ENCODE data around the gene LYRM2. TPM values are rescaled to one million over a fixed set of nuclear protein-coding genes. Genes with fewer than 3 reads are reported as not detected.

LYRM2 gene
- total and polyA plus RNA-seq, 7 experiments from 2014 or later: 18.1 to 79.2 (median 35.4) TPM

GRCh38 chr6:89605861-89606260 is 32.7 kb downstream of the LYRM2 start:
- intact Hi-C loops (cut with micrococcal nuclease): no loop called here
- Histone ChIP-seq H3K4me1 (ENCODE audit: control insufficient read depth in 2 of 2, insufficient read depth in 2 of 2, low read length in 2 of 2) (no peaks in the 10 kb centered on the region), H3K27ac (ENCODE audit: low read depth, low read length) (no peak overlapping the region), H3K27me3 (ENCODE audit: control insufficient read depth in 2 of 2, insufficient read depth in 2 of 2, low read length in 2 of 2) (no peaks in the 10 kb centered on the region), H3K36me3 (ENCODE audit: control insufficient read depth in 2 of 3, insufficient read depth in 3 of 3, low read length in 3 of 3) (no peaks in the 10 kb centered on the region), H3K4me3 (ENCODE audit: low read length) (no peak overlapping the region), H3K9me3 (ENCODE audit: control insufficient read depth in 2 of 3, low read length in 3 of 3) (no peaks in the 10 kb centered on the region)
- POLR2A ChIA-PET: no interaction called here
- H3K4me1 Mint-ChIP-seq: peaks cover 0 to 6% (median 0%) of the 10 kb centered on the region in 7 donors
- CTCF ChIA-PET: interaction anchor here (0.7 kb wide), 1 partner anchor 172 kb away, joined by 5 read pairs; no protein-coding TSS in a partner anchor
- H3K36me3 Mint-ChIP-seq: no peaks in the 10 kb centered on the region
- no peaks in the 10 kb centered on the region for H3K27me3 Mint-ChIP-seq
- H3K9me3 Mint-ChIP-seq: no peaks in the 10 kb centered on the region
- H3K4me3 Mint-ChIP-seq: no peak overlapping the region
- no peak for DNase-seq
- H3K27ac Mint-ChIP-seq: no peak overlapping the region
- ATAC-seq: no peak

GRCh38 chr6:89604653-89605052 is 33.9 kb downstream of the LYRM2 start:
- H3K4me1 Mint-ChIP-seq: peaks cover 0 to 4% (median 0%) of the 10 kb centered on the region in 7 donors
- H3K4me3 ChIP-seq (ENCODE audit: low read length): no peak overlapping the region

GRCh38 chr6:89602166-89602565 is 36.4 kb downstream of the LYRM2 start:
- no peaks in the 10 kb centered on the region for H3K27me3 ChIP-seq (ENCODE audit: control insufficient read depth in 2 of 2, insufficient read depth in 2 of 2, low read length in 2 of 2)
- H3K27ac ChIP-seq (ENCODE audit: low read depth, low read length): no peak overlapping the region
- H3K4me3 ChIP-seq (ENCODE audit: low read length): no peak overlapping the region
- H3K27ac Mint-ChIP-seq: no peak overlapping the region
- H3K4me1 ChIP-seq (ENCODE audit: control insufficient read depth in 2 of 2, insufficient read depth in 2 of 2, low read length in 2 of 2): no peaks in the 10 kb centered on the region
- ATAC-seq (no peak), DNase-seq (no peak)
- H3K27me3 Mint-ChIP-seq: no peaks in the 10 kb centered on the region
- intact Hi-C loops (cut with micrococcal nuclease): no loop called here
- no peak overlapping the region for H3K4me3 Mint-ChIP-seq
- ChIA-PET POLR2A (interaction anchor here (0.6 kb wide), 1 partner anchor 62 kb away, joined by 3 read pairs; no protein-coding TSS in a partner anchor), CTCF (no interaction called here)
- H3K9me3 Mint-ChIP-seq: peaks cover 0 to 9% (median 2%) of the 10 kb centered on the region in 11 donors
- no peaks in the 10 kb centered on the region for H3K36me3 ChIP-seq (ENCODE audit: control insufficient read depth in 2 of 3, insufficient read depth in 3 of 3, low read length in 3 of 3)
- H3K9me3 ChIP-seq (ENCODE audit: control insufficient read depth in 2 of 3, low read length in 3 of 3): no peaks in the 10 kb centered on the region
- peaks cover 3 to 18% (median 9%) of the 10 kb centered on the region in 5 donors for H3K36me3 Mint-ChIP-seq
- H3K4me1 Mint-ChIP-seq: peaks cover 0 to 26% (median 2%) of the 10 kb centered on the region in 7 donors

More at GRCh38 chr6:89604653-89605052, 33.9 kb downstream of the LYRM2 start:
- Mint-ChIP-seq H3K27ac (peak overlapping the region in 1 of 9 donors; percentile 46), H3K27me3 (no peaks in the 10 kb centered on the region), H3K9me3 (no peaks in the 10 kb centered on the region), H3K36me3 (peaks cover 0 to 6% (median 0%) of the 10 kb centered on the region in 5 donors), H3K4me3 (no peak overlapping the region)
- H3K4me1 ChIP-seq (ENCODE audit: control insufficient read depth in 2 of 2, insufficient read depth in 2 of 2, low read length in 2 of 2): no peaks in the 10 kb centered on the region
- ChIA-PET CTCF (interaction anchor here (0.6 kb wide), 1 partner anchor 199 kb away, joined by 4 read pairs; no protein-coding TSS in a partner anchor), POLR2A (interaction anchor here (0.6 kb wide), 1 partner anchor 254 kb away, joined by 4 read pairs; no protein-coding TSS in a partner anchor)
- H3K27ac ChIP-seq (ENCODE audit: low read depth, low read length): no peak overlapping the region
- intact Hi-C loops (cut with micrococcal nuclease): no loop called here
- H3K27me3 ChIP-seq (ENCODE audit: control insufficient read depth in 2 of 2, insufficient read depth in 2 of 2, low read length in 2 of 2): no peaks in the 10 kb centered on the region
- ATAC-seq (no peak), DNase-seq (no peak)
- H3K9me3 ChIP-seq (ENCODE audit: control insufficient read depth in 2 of 3, low read length in 3 of 3): no peaks in the 10 kb centered on the region
- no peaks in the 10 kb centered on the region for H3K36me3 ChIP-seq (ENCODE audit: control insufficient read depth in 2 of 3, insufficient read depth in 3 of 3, low read length in 3 of 3)

GRCh38 chr6:89599727-89600126 is 38.8 kb downstream of the LYRM2 start:
- no peak overlapping the region for H3K4me3 Mint-ChIP-seq
- CTCF ChIA-PET: no interaction called here

GRCh38 chr6:89597988-89598387 is 40.6 kb downstream of the LYRM2 start:
- Histone ChIP-seq H3K4me1 (ENCODE audit: control insufficient read depth in 2 of 2, insufficient read depth in 2 of 2, low read length in 2 of 2) (peaks cover 0 to 9% of the 10 kb centered on the region in 2 donors), H3K9me3 (ENCODE audit: control insufficient read depth in 2 of 3, low read length in 3 of 3) (no peaks in the 10 kb centered on the region), H3K4me3 (ENCODE audit: low read length) (no peak overlapping the region), H3K27me3 (ENCODE audit: control insufficient read depth in 2 of 2, insufficient read depth in 2 of 2, low read length in 2 of 2) (no peaks in the 10 kb centered on the region), H3K36me3 (ENCODE audit: control insufficient read depth in 2 of 3, insufficient read depth in 3 of 3, low read length in 3 of 3) (no peaks in the 10 kb centered on the region), H3K27ac (ENCODE audit: low read depth, low read length) (no peak overlapping the region)
- H3K27me3 Mint-ChIP-seq: no peaks in the 10 kb centered on the region
- H3K4me3 Mint-ChIP-seq: peak overlapping the region in 1 of 10 donors; percentile 62
- POLR2A ChIA-PET: no interaction called here
- H3K4me1 Mint-ChIP-seq: peaks cover 12 to 47% (median 20%) of the 10 kb centered on the region in 7 donors
- intact Hi-C loops (cut with micrococcal nuclease): no loop called here
- H3K27ac Mint-ChIP-seq: peak overlapping the region in 1 of 9 donors; percentile 94
- CTCF ChIA-PET: no interaction called here
- ATAC-seq (no peak), DNase-seq (no peak)
- peaks cover 0 to 20% (median 2%) of the 10 kb centered on the region in 11 donors for H3K9me3 Mint-ChIP-seq
- H3K36me3 Mint-ChIP-seq: peaks cover 3 to 44% (median 19%) of the 10 kb centered on the region in 5 donors

More at GRCh38 chr6:89599727-89600126, 38.8 kb downstream of the LYRM2 start:
- ATAC-seq (no peak), DNase-seq (no peak)
- Histone ChIP-seq H3K9me3 (ENCODE audit: control insufficient read depth in 2 of 3, low read length in 3 of 3) (no peaks in the 10 kb centered on the region), H3K4me1 (ENCODE audit: control insufficient read depth in 2 of 2, insufficient read depth in 2 of 2, low read length in 2 of 2) (peaks cover 0 to 9% of the 10 kb centered on the region in 2 donors), H3K27ac (ENCODE audit: low read depth, low read length) (no peak overlapping the region), H3K4me3 (ENCODE audit: low read length) (no peak overlapping the region), H3K27me3 (ENCODE audit: control insufficient read depth in 2 of 2, insufficient read depth in 2 of 2, low read length in 2 of 2) (no peaks in the 10 kb centered on the region), H3K36me3 (ENCODE audit: control insufficient read depth in 2 of 3, insufficient read depth in 3 of 3, low read length in 3 of 3) (no peaks in the 10 kb centered on the region)
- intact Hi-C loops (cut with micrococcal nuclease): no loop called here
- Mint-ChIP-seq H3K36me3 (peaks cover 3 to 33% (median 19%) of the 10 kb centered on the region in 5 donors), H3K9me3 (peaks cover 0 to 20% (median 2%) of the 10 kb centered on the region in 11 donors), H3K27me3 (no peaks in the 10 kb centered on the region), H3K27ac (no peak overlapping the region), H3K4me1 (peaks cover 12 to 45% (median 17%) of the 10 kb centered on the region in 7 donors)
- POLR2A ChIA-PET: interaction anchor here (0.6 kb wide), 1 partner anchor 890 kb away, joined by 3 read pairs; no protein-coding TSS in a partner anchor

- Histone ChIP-seq H3K4me1 (ENCODE audit: control insufficient read depth in 2 of 2, insufficient read depth in 2 of 2, low read length in 2 of 2) (peaks cover 0 to 9% of the 10 kb centered on the region in 2 donors), H3K36me3 (ENCODE audit: control insufficient read depth in 2 of 3, insufficient read depth in 3 of 3, low read length in 3 of 3) (no peaks in the 10 kb centered on the region), H3K4me3 (ENCODE audit: low read length) (no peak overlapping the region), H3K27me3 (ENCODE audit: control insufficient read depth in 2 of 2, insufficient read depth in 2 of 2, low read length in 2 of 2) (no peaks in the 10 kb centered on the region), H3K27ac (ENCODE audit: low read depth, low read length) (no peak overlapping the region), H3K9me3 (ENCODE audit: control insufficient read depth in 2 of 3, low read length in 3 of 3) (no peaks in the 10 kb centered on the region)
- ChIA-PET CTCF (no interaction called here), POLR2A (no interaction called here)
- Mint-ChIP-seq H3K9me3 (peaks cover 0 to 20% (median 2%) of the 10 kb centered on the region in 11 donors), H3K4me3 (peak overlapping the region in 1 of 10 donors; percentile 57), H3K27ac (peak overlapping the region in 1 of 9 donors; percentile 94), H3K4me1 (peaks cover 12 to 47% (median 20%) of the 10 kb centered on the region in 7 donors), H3K27me3 (no peaks in the 10 kb centered on the region), H3K36me3 (peaks cover 3 to 44% (median 19%) of the 10 kb centered on the region in 5 donors)
- no peak for DNase-seq
- intact Hi-C loops (cut with micrococcal nuclease): no loop called here
- ATAC-seq: no peak
These were observed 41.2 kb downstream of the LYRM2 start for GRCh38 chr6:89597372-89597771.

GRCh38 chr6:89596484-89596883 is 42.1 kb downstream of the LYRM2 start:
- no peaks in the 10 kb centered on the region for H3K27me3 Mint-ChIP-seq
- H3K4me3 Mint-ChIP-seq: peak overlapping the region in 1 of 10 donors; percentile 59
- H3K4me1 Mint-ChIP-seq: peaks cover 12 to 47% (median 20%) of the 10 kb centered on the region in 7 donors
- ATAC-seq (no peak), DNase-seq (no peak)
- Histone ChIP-seq H3K4me1 (ENCODE audit: control insufficient read depth in 2 of 2, insufficient read depth in 2 of 2, low read length in 2 of 2) (peaks cover 0 to 9% of the 10 kb centered on the region in 2 donors), H3K36me3 (ENCODE audit: control insufficient read depth in 2 of 3, insufficient read depth in 3 of 3, low read length in 3 of 3) (no peaks in the 10 kb centered on the region), H3K27me3 (ENCODE audit: control insufficient read depth in 2 of 2, insufficient read depth in 2 of 2, low read length in 2 of 2) (no peaks in the 10 kb centered on the region), H3K27ac (ENCODE audit: low read depth, low read length) (no peak overlapping the region), H3K9me3 (ENCODE audit: control insufficient read depth in 2 of 3, low read length in 3 of 3) (no peaks in the 10 kb centered on the region), H3K4me3 (ENCODE audit: low read length) (no peak overlapping the region)
- H3K9me3 Mint-ChIP-seq: peaks cover 0 to 20% (median 2%) of the 10 kb centered on the region in 11 donors
- ChIA-PET POLR2A (interaction anchor here (0.6 kb wide), 1 partner anchor 236 kb away, joined by 7 read pairs; no protein-coding TSS in a partner anchor), CTCF (no interaction called here)
- intact Hi-C loops (cut with micrococcal nuclease): no loop called here
- peak overlapping the region in 7 of 9 donors; percentile 51 to 94 (median 81) for H3K27ac Mint-ChIP-seq
- H3K36me3 Mint-ChIP-seq: peaks cover 3 to 44% (median 19%) of the 10 kb centered on the region in 5 donors

All from naive thymus-derived CD4-positive, alpha-beta T cell (primary cell).